GM12872 (cell line): ENCODE results near the gene CORIN.

ENCODE experiments used
- CTCF ChIP-seq: IDR thresholded peaks from 3 replicates; pipeline ENCODE4 v1.5.1; 2011; ENCODE audit warnings: low read depth, mild to moderate bottlenecking, low read length, moderate library complexity; ENCODE audit not compliant: insufficient read depth

CORIN gene

GRCh38 chr4:47747211-47747610, 90.7 kb downstream of the CORIN start:
- no peak for TF ChIP-seq CTCF

GRCh38 chr4:47746122-47746521, 91.7 kb downstream of the CORIN start:
- no peak for TF ChIP-seq CTCF

- no peak for TF ChIP-seq CTCF
Measured at GRCh38 chr4:47744843-47745382, 93.0 kb downstream of the CORIN start.

- no peak for TF ChIP-seq CTCF
Measured at GRCh38 chr4:47744253-47744652, 93.6 kb downstream of the CORIN start.

GRCh38 chr4:47741200-47741599, 96.7 kb downstream of the CORIN start:
- TF ChIP-seq CTCF: no peak

- TF ChIP-seq CTCF: no peak
Measured at GRCh38 chr4:47737326-47737725, 100.5 kb downstream of the CORIN start.

- no peak for TF ChIP-seq CTCF
Measured at GRCh38 chr4:47736555-47736954, 101.3 kb downstream of the CORIN start.
